ENCODE measurements around the gene PTPRT.

DNA sequence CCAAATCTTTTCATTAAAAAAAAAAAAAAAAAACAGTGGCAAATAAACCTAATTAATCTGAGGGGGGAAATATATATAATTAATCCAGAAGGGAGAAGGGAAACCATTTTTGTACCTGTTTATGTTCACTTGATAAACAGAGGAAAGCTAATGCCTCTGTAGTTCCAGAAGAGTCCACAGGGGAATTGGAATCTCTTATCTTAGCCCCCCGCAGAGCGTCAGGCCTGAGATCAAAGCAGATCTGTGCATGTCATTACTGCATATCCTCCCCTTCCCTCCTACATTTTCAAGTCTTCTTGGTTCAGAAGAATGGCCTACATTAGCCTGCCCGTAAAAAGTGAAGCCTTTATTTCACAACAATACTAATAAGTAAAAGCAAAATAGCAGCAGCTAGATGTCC is 157.2 kb downstream of the PTPRT start:
- no peak for TF ChIP-seq POLR2A (IDR thresholded peaks at IDR 0.05)
- TF ChIP-seq, protein P1, sequence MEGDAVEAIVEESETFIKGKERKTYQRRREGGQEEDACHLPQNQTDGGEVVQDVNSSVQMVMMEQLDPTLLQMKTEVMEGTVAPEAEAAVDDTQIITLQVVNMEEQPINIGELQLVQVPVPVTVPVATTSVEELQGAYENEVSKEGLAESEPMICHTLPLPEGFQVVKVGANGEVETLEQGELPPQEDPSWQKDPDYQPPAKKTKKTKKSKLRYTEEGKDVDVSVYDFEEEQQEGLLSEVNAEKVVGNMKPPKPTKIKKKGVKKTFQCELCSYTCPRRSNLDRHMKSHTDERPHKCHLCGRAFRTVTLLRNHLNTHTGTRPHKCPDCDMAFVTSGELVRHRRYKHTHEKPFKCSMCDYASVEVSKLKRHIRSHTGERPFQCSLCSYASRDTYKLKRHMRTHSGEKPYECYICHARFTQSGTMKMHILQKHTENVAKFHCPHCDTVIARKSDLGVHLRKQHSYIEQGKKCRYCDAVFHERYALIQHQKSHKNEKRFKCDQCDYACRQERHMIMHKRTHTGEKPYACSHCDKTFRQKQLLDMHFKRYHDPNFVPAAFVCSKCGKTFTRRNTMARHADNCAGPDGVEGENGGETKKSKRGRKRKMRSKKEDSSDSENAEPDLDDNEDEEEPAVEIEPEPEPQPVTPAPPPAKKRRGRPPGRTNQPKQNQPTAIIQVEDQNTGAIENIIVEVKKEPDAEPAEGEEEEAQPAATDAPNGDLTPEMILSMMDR (IDR thresholded peaks at IDR 0.05): no peak

All from Peyer's patch (tissue), 4 donors.